ENCODE results near the gene MCM8. TPM values are rescaled to one million over a fixed set of nuclear protein-coding genes. Genes with fewer than 3 reads are reported as not detected.

MCM8 gene
- total RNA-seq (1 to 10 TPM; 6.3 to 7.4 TPM), polyA plus RNA-seq (1 to 10 TPM in 2 of 3 donors, under 1 TPM in 1; 0.55 to 2.5 (median 1.0) TPM), total RNA-seq (3.9 to 16.7 (median 14.1) reads per million in 6 experiments)

- H3K27me3 Mint-ChIP-seq, result peaks cover 0 to 2% (median 0%) of the 10 kb centered on the region in 5 donors
- POLR2A ChIA-PET, result no interaction called here
- peaks cover 0 to 2% (median 0%) of the 10 kb centered on the region in 9 donors for H3K9me3 Mint-ChIP-seq
- DNase-seq (peak; percentile 87 to 97 (median 94)), ATAC-seq (peak; percentile 96 to 98)
- peak within 1 kb of the TSS; percentile 93 to 99 (median 96) for H3K27ac Mint-ChIP-seq
- peaks cover 0 to 36% (median 9%) of the 10 kb centered on the region in 3 donors for H3K36me3 Mint-ChIP-seq
- peaks cover 13 to 49% (median 42%) of the 10 kb centered on the region in 4 donors for H3K4me1 Mint-ChIP-seq
- H3K4me3 Mint-ChIP-seq, result peak within 1 kb of the TSS; percentile 89 to 99 (median 96)
Measured at GRCh38 chr20:5950271-5951031, at the start of gene MCM8, which contains the start of gene TRMT6. Gene MCM8 (plus strand): TSS chr20:5950652. CDS start chr20:5952016, 1,364 bp downstream. Gene TRMT6 (minus strand): TSS chr20:5950533. CDS start chr20:5950405, 128 bp downstream.

- H3K36me3 Mint-ChIP-seq, result peaks cover 0 to 4% (median 0%) of the 10 kb centered on the region in 3 donors
- ATAC-seq (no peak), DNase-seq (no peak)
- peaks cover 13 to 50% (median 28%) of the 10 kb centered on the region in 5 donors for H3K27me3 Mint-ChIP-seq
- peaks cover 0 to 4% (median 0%) of the 10 kb centered on the region in 9 donors for H3K9me3 Mint-ChIP-seq
- no peaks in the 10 kb centered on the region for H3K4me1 Mint-ChIP-seq
- H3K27ac Mint-ChIP-seq, result no peak overlapping the region
- POLR2A ChIA-PET, result no interaction called here
- H3K4me3 Mint-ChIP-seq, result no peak overlapping the region
Measured at GRCh38 chr20:5900908-5901307, 49.5 kb upstream of the MCM8 start.

- Mint-ChIP-seq H3K27me3 (peaks cover 37 to 87% (median 59%) of the 10 kb centered on the region in 5 donors), H3K36me3 (peaks cover 0 to 5% (median 0%) of the 10 kb centered on the region in 3 donors), H3K27ac (no peak overlapping the region), H3K9me3 (peaks cover 0 to 5% (median 0%) of the 10 kb centered on the region in 9 donors), H3K4me3 (no peak overlapping the region), H3K4me1 (peaks cover 4 to 17% (median 9%) of the 10 kb centered on the region in 4 donors)
- POLR2A ChIA-PET, result no interaction called here
- ATAC-seq, result no peak
- no peak for DNase-seq
Measured at GRCh38 chr20:5908981-5909380, 41.5 kb upstream of the MCM8 start.

GRCh38 chr20:5910186-5910585 is 40.3 kb upstream of the MCM8 start:
- Mint-ChIP-seq H3K27ac (no peak overlapping the region), H3K4me1 (peaks cover 4 to 17% (median 9%) of the 10 kb centered on the region in 4 donors), H3K27me3 (peaks cover 37 to 87% (median 52%) of the 10 kb centered on the region in 5 donors), H3K36me3 (peaks cover 0 to 5% (median 0%) of the 10 kb centered on the region in 3 donors), H3K4me3 (peak overlapping the region in 2 of 10 donors; percentile 11 to 82), H3K9me3 (peaks cover 0 to 5% (median 0%) of the 10 kb centered on the region in 9 donors)
- ATAC-seq, result no peak
- no peak for DNase-seq
- POLR2A ChIA-PET, result interaction anchor here (0.6 kb wide), 1 partner anchor 113 kb away, joined by 3 read pairs; no protein-coding TSS in a partner anchor

GRCh38 chr20:5913166-5913565 is 37.3 kb upstream of the MCM8 start:
- H3K27me3 Mint-ChIP-seq, result peaks cover 23 to 73% (median 35%) of the 10 kb centered on the region in 5 donors

GRCh38 chr20:5914859-5915258 is 35.6 kb upstream of the MCM8 start:
- POLR2A ChIA-PET, result no interaction called here
- no peak overlapping the region for H3K27ac Mint-ChIP-seq
- peaks cover 18 to 60% (median 28%) of the 10 kb centered on the region in 5 donors for H3K27me3 Mint-ChIP-seq
- peaks cover 0 to 5% (median 0%) of the 10 kb centered on the region in 3 donors for H3K36me3 Mint-ChIP-seq
- peaks cover 12 to 27% (median 18%) of the 10 kb centered on the region in 4 donors for H3K4me1 Mint-ChIP-seq
- peaks cover 0 to 5% (median 0%) of the 10 kb centered on the region in 9 donors for H3K9me3 Mint-ChIP-seq
- no peak overlapping the region for H3K4me3 Mint-ChIP-seq
- no peak for DNase-seq
- no peak for ATAC-seq

More at GRCh38 chr20:5913166-5913565, 37.3 kb upstream of the MCM8 start:
- H3K4me3 Mint-ChIP-seq, result no peak overlapping the region
- ATAC-seq (no peak), DNase-seq (no peak)
- H3K9me3 Mint-ChIP-seq, result peaks cover 0 to 5% (median 0%) of the 10 kb centered on the region in 9 donors
- no peak overlapping the region for H3K27ac Mint-ChIP-seq
- peaks cover 0 to 5% (median 0%) of the 10 kb centered on the region in 3 donors for H3K36me3 Mint-ChIP-seq
- peaks cover 8 to 17% (median 9%) of the 10 kb centered on the region in 4 donors for H3K4me1 Mint-ChIP-seq
- POLR2A ChIA-PET, result no interaction called here

GRCh38 chr20:5918856-5919625 is 31.4 kb upstream of the MCM8 start:
- Mint-ChIP-seq H3K36me3 (no peaks in the 10 kb centered on the region), H3K27ac (peak overlapping the region in 2 of 10 donors; percentile 35 to 63), H3K9me3 (no peaks in the 10 kb centered on the region), H3K4me3 (no peak overlapping the region), H3K4me1 (peaks cover 7 to 13% (median 10%) of the 10 kb centered on the region in 4 donors), H3K27me3 (peaks cover 4 to 43% (median 17%) of the 10 kb centered on the region in 5 donors)
- DNase-seq (no peak), ATAC-seq (peak; percentile 59 to 80)
- POLR2A ChIA-PET, result interaction anchor here (0.5 kb wide), 1 partner anchor 904 kb away, joined by 4 read pairs; no protein-coding TSS in a partner anchor

GRCh38 chr20:5919626-5920544 is 30.6 kb upstream of the MCM8 start:
- Mint-ChIP-seq H3K4me1 (peaks cover 7 to 13% (median 10%) of the 10 kb centered on the region in 4 donors), H3K4me3 (no peak overlapping the region), H3K27ac (no peak overlapping the region), H3K9me3 (no peaks in the 10 kb centered on the region), H3K27me3 (peaks cover 4 to 35% (median 15%) of the 10 kb centered on the region in 5 donors), H3K36me3 (no peaks in the 10 kb centered on the region)
- no peak for ATAC-seq
- no peak for DNase-seq
- POLR2A ChIA-PET, result no interaction called here

GRCh38 chr20:5920581-5920980 is 29.9 kb upstream of the MCM8 start:
- DNase-seq (no peak), ATAC-seq (no peak)
- Mint-ChIP-seq H3K36me3 (no peaks in the 10 kb centered on the region), H3K9me3 (no peaks in the 10 kb centered on the region), H3K4me1 (peaks cover 7 to 13% (median 10%) of the 10 kb centered on the region in 4 donors), H3K4me3 (no peak overlapping the region), H3K27me3 (peaks cover 3 to 28% (median 13%) of the 10 kb centered on the region in 5 donors), H3K27ac (peak overlapping the region in 1 of 10 donors; percentile 16)
- POLR2A ChIA-PET, result no interaction called here

- Mint-ChIP-seq H3K36me3 (no peaks in the 10 kb centered on the region), H3K27me3 (peaks cover 3 to 21% (median 14%) of the 10 kb centered on the region in 5 donors), H3K9me3 (no peaks in the 10 kb centered on the region), H3K27ac (no peak overlapping the region), H3K4me1 (peaks cover 4 to 13% (median 10%) of the 10 kb centered on the region in 4 donors), H3K4me3 (no peak overlapping the region)
- ATAC-seq (no peak), DNase-seq (no peak)
- POLR2A ChIA-PET, result no interaction called here
Measured at GRCh38 chr20:5923493-5923892, 27.0 kb upstream of the MCM8 start.

GRCh38 chr20:5925551-5925950 is 24.9 kb upstream of the MCM8 start:
- H3K27ac Mint-ChIP-seq, result no peak overlapping the region
- H3K4me3 Mint-ChIP-seq, result no peak overlapping the region
- POLR2A ChIA-PET, result no interaction called here
- no peaks in the 10 kb centered on the region for H3K4me1 Mint-ChIP-seq
- ATAC-seq (no peak), DNase-seq (no peak)
- no peaks in the 10 kb centered on the region for H3K9me3 Mint-ChIP-seq
- H3K27me3 Mint-ChIP-seq, result peaks cover 7 to 41% (median 21%) of the 10 kb centered on the region in 5 donors
- H3K36me3 Mint-ChIP-seq, result no peaks in the 10 kb centered on the region

All from naive thymus-derived CD8-positive, alpha-beta T cell (primary cell).